A549 (cell line): ENCODE measurements around the gene ATP13A1.

ENCODE experiments used
- JUN ChIP-seq, 2 experiments: fragments of >200 bp; sonication (Bioruptor Twin); formaldehyde crosslinking; IDR thresholded peaks; 2 replicates in 1 of 2; 3 replicates in 1 of 2; pipeline ENCODE4 v1.6.1; 2016 to 2017
- KDM5A ChIP-seq: fragments of 200-600 bp; sonication (generic); IDR thresholded peaks from 2 replicates; pipeline ENCODE4 v1.6.1; 2016; ENCODE audit warnings: antibody characterized with exemption, mild to moderate bottlenecking
- TF ChIP-seq, protein P1 (sequence below): fragments of >200 bp; sonication (Bioruptor Twin); formaldehyde crosslinking; IDR thresholded peaks from 3 replicates; pipeline ENCODE4 v1.5.1; 2016

DNA sequence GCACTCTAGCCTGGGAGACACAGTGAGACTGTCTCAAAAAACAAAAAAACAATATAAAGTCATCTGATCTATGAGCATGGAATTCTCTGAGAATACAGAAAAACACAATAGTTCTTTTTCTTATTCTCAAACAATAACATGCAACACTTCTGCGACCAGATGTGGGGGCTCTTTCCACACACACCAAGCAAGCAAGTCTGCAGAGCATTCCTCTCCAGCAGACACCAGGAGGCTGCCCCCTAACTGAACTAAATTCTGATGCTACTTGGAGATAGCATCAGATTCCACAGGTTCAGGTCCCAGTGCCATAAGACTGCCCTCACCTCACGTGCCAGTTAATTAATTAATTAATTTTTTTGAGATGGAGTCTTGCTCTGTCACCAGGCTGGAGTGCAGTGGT, 32.9 kb upstream of the ATP13A1 start:
- TF ChIP-seq, protein P1, sequence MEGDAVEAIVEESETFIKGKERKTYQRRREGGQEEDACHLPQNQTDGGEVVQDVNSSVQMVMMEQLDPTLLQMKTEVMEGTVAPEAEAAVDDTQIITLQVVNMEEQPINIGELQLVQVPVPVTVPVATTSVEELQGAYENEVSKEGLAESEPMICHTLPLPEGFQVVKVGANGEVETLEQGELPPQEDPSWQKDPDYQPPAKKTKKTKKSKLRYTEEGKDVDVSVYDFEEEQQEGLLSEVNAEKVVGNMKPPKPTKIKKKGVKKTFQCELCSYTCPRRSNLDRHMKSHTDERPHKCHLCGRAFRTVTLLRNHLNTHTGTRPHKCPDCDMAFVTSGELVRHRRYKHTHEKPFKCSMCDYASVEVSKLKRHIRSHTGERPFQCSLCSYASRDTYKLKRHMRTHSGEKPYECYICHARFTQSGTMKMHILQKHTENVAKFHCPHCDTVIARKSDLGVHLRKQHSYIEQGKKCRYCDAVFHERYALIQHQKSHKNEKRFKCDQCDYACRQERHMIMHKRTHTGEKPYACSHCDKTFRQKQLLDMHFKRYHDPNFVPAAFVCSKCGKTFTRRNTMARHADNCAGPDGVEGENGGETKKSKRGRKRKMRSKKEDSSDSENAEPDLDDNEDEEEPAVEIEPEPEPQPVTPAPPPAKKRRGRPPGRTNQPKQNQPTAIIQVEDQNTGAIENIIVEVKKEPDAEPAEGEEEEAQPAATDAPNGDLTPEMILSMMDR = no peak
- TF ChIP-seq JUN (IDR thresholded peaks at IDR 0.05) (no peak), KDM5A (no peak)
